ENCODE results near the gene KLF4.

The KLF4 gene

DNA sequence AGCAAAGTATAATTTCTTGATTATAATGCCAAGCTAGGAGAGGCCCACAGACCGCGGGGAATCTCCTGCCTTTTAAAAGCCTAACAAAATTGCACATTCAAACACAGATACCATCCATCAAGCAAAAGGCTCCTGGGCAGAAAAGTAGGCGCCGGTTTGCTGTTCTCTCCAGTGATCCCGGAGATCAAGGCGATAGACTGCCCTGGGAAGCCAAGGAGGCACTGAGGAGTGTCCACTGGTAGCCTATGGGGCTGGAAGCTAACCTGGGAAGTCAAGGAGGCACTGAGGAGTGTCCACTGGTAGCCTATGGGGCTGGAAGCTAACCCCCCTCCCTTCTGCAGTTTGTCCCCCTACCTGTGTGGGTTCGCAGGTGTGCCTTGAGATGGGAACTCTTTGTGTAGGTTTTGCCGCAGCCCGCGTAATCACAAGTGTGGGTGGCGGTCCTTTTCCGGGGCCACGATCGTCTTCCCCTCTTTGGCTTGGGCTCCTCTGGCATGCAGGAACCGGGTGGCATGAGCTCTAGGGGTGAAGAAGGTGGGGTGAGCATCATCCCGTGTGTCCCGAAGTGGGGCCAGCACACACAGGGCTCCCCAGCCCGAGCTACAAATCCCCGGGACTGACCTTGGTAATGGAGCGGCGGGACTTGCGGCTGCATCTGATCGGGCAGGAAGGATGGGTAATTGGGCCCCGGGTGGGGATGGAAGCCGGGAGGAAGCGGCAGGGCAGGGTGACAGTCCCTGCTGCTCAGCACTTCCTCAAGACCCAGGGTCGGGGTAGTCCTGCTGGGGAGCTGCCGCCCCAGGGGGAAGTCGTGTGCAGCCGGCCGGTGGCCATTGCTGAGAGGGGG, 2.7 kb downstream of the KLF4 start:
- ATAC-seq = no peak

DNA sequence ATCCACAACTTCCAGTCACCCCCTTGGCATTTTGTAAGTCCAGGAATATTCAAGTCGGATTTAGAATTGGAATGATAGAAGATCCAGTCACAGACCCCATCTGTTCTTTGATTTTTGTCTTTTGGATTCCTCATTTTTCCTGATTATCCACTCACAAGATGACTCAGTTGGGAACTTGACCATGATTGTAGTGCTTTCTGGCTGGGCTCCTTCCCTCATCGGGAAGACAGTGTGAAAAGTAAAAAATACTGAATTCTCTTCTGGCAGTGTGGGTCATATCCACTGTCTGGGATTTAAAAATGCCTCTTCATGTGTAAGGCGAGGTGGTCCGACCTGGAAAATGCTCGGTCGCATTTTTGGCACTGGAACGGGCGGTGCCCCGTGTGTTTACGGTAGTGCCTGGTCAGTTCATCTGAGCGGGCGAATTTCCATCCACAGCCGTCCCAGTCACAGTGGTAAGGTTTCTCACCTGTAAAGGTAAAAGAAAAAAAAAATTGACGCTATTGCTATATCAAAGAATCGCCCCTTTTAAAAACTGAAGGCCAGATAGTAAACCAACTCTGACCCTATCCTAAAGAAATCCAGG, 4.0 kb downstream of the KLF4 start:
- no peak for TF ChIP-seq PPARA (CRISPR knock-in tag; IDR thresholded peaks at IDR 0.05; ENCODE audit: borderline replicate concordance)
- TF ChIP-seq, protein P1, sequence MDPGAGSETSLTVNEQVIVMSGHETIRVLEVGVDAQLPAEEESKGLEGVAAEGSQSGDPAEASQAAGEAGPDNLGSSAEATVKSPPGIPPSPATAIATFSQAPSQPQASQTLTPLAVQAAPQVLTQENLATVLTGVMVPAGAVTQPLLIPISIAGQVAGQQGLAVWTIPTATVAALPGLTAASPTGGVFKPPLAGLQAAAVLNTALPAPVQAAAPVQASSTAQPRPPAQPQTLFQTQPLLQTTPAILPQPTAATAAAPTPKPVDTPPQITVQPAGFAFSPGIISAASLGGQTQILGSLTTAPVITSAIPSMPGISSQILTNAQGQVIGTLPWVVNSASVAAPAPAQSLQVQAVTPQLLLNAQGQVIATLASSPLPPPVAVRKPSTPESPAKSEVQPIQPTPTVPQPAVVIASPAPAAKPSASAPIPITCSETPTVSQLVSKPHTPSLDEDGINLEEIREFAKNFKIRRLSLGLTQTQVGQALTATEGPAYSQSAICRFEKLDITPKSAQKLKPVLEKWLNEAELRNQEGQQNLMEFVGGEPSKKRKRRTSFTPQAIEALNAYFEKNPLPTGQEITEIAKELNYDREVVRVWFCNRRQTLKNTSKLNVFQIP (CRISPR knock-in tag; IDR thresholded peaks at IDR 0.05; ENCODE audit: borderline replicate concordance, low read depth) = no peak
- TF ChIP-seq CREB5 (CRISPR knock-in tag; IDR thresholded peaks at IDR 0.05; ENCODE audit: low read depth) = no peak
- TF ChIP-seq GLIS3 (CRISPR knock-in tag; IDR thresholded peaks at IDR 0.05) = no peak
- TF ChIP-seq, protein P2, sequence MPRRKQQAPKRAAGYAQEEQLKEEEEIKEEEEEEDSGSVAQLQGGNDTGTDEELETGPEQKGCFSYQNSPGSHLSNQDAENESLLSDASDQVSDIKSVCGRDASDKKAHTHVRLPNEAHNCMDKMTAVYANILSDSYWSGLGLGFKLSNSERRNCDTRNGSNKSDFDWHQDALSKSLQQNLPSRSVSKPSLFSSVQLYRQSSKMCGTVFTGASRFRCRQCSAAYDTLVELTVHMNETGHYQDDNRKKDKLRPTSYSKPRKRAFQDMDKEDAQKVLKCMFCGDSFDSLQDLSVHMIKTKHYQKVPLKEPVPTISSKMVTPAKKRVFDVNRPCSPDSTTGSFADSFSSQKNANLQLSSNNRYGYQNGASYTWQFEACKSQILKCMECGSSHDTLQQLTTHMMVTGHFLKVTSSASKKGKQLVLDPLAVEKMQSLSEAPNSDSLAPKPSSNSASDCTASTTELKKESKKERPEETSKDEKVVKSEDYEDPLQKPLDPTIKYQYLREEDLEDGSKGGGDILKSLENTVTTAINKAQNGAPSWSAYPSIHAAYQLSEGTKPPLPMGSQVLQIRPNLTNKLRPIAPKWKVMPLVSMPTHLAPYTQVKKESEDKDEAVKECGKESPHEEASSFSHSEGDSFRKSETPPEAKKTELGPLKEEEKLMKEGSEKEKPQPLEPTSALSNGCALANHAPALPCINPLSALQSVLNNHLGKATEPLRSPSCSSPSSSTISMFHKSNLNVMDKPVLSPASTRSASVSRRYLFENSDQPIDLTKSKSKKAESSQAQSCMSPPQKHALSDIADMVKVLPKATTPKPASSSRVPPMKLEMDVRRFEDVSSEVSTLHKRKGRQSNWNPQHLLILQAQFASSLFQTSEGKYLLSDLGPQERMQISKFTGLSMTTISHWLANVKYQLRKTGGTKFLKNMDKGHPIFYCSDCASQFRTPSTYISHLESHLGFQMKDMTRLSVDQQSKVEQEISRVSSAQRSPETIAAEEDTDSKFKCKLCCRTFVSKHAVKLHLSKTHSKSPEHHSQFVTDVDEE (CRISPR knock-in tag; IDR thresholded peaks at IDR 0.05) = no peak
- no peak for TF ChIP-seq OSR1 (CRISPR knock-in tag; IDR thresholded peaks at IDR 0.05)
- TF ChIP-seq BACH2 (CRISPR knock-in tag; IDR thresholded peaks at IDR 0.05; ENCODE audit: borderline replicate concordance) = no peak
- TF ChIP-seq ARNTL (CRISPR knock-in tag; IDR thresholded peaks at IDR 0.05; ENCODE audit: borderline replicate concordance, low read depth) = no peak
- TF ChIP-seq ZNF70 (CRISPR knock-in tag; IDR thresholded peaks at IDR 0.05) = no peak
- TF ChIP-seq SNAI2 (CRISPR knock-in tag; IDR thresholded peaks at IDR 0.05) = no peak
- no peak for TF ChIP-seq ZFP30 (CRISPR knock-in tag; IDR thresholded peaks at IDR 0.05)
- TF ChIP-seq ZNF8 (CRISPR knock-in tag; IDR thresholded peaks at IDR 0.05) = no peak
- no peak for TF ChIP-seq ISL1 (CRISPR knock-in tag; IDR thresholded peaks at IDR 0.05)
- no peak for TF ChIP-seq ZC3H10 (CRISPR knock-in tag; IDR thresholded peaks at IDR 0.05)
- TF ChIP-seq RARB (CRISPR knock-in tag; IDR thresholded peaks at IDR 0.05) = no peak
- TF ChIP-seq, protein P3, sequence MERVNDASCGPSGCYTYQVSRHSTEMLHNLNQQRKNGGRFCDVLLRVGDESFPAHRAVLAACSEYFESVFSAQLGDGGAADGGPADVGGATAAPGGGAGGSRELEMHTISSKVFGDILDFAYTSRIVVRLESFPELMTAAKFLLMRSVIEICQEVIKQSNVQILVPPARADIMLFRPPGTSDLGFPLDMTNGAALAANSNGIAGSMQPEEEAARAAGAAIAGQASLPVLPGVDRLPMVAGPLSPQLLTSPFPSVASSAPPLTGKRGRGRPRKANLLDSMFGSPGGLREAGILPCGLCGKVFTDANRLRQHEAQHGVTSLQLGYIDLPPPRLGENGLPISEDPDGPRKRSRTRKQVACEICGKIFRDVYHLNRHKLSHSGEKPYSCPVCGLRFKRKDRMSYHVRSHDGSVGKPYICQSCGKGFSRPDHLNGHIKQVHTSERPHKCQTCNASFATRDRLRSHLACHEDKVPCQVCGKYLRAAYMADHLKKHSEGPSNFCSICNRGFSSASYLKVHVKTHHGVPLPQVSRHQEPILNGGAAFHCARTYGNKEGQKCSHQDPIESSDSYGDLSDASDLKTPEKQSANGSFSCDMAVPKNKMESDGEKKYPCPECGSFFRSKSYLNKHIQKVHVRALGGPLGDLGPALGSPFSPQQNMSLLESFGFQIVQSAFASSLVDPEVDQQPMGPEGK (CRISPR knock-in tag; IDR thresholded peaks at IDR 0.05; ENCODE audit: borderline replicate concordance) = no peak
- no peak for TF ChIP-seq ZNF565 (CRISPR knock-in tag; conservative IDR thresholded peaks at IDR 0.05; ENCODE audit: low read depth)
- no peak for ATAC-seq

More for the DNA sequence above, 2.7 kb downstream of the KLF4 start:
- TF ChIP-seq ZFP30 (CRISPR knock-in tag; IDR thresholded peaks at IDR 0.05) = no peak

DNA sequence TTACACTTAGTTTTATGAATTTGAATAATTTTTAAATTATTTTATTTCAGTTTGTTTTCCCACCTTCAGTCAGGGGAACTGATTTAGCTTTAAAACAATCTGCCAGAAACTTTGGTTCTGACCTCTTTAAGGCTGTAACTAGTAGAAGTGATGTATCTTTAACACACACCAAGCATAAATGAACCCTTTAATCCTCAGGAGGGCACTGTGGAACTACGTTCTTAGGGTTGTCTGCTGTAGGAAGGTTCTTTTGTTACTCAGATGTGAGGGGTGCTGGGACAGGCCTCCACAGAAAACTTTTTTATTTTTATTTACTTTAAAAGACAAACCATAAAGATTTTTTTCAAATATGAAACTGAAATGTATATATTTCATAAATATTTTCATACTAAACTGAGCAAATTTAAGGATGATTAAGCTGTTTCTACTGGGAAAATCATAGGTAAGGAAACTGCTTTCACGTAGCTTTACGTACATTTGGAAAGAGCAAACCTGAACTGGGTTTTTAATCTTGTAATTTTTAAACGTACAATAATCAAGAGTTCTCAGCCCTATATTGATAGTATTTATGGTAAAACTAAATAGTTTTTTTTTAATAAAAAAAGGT, 5.3 kb downstream of the KLF4 start:
- no peak for TF ChIP-seq ZFP30 (CRISPR knock-in tag; IDR thresholded peaks at IDR 0.05)
- TF ChIP-seq RARB (CRISPR knock-in tag; IDR thresholded peaks at IDR 0.05) = no peak
- TF ChIP-seq ZNF565 (CRISPR knock-in tag; conservative IDR thresholded peaks at IDR 0.05; ENCODE audit: low read depth) = no peak
- TF ChIP-seq PPARA (CRISPR knock-in tag; IDR thresholded peaks at IDR 0.05; ENCODE audit: borderline replicate concordance) = no peak
- TF ChIP-seq, protein P4, sequence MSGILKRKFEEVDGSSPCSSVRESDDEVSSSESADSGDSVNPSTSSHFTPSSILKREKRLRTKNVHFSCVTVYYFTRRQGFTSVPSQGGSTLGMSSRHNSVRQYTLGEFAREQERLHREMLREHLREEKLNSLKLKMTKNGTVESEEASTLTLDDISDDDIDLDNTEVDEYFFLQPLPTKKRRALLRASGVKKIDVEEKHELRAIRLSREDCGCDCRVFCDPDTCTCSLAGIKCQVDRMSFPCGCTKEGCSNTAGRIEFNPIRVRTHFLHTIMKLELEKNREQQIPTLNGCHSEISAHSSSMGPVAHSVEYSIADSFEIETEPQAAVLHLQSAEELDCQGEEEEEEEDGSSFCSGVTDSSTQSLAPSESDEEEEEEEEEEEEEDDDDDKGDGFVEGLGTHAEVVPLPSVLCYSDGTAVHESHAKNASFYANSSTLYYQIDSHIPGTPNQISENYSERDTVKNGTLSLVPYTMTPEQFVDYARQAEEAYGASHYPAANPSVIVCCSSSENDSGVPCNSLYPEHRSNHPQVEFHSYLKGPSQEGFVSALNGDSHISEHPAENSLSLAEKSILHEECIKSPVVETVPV (CRISPR knock-in tag; IDR thresholded peaks at IDR 0.05) = no peak
- TF ChIP-seq ZNF8 (CRISPR knock-in tag; IDR thresholded peaks at IDR 0.05) = no peak
- no peak for TF ChIP-seq ESRRG (CRISPR knock-in tag; IDR thresholded peaks at IDR 0.05)
- TF ChIP-seq, protein P3 (CRISPR knock-in tag; IDR thresholded peaks at IDR 0.05; ENCODE audit: borderline replicate concordance) = no peak
- TF ChIP-seq ISL1 (CRISPR knock-in tag; IDR thresholded peaks at IDR 0.05) = no peak
- TF ChIP-seq, protein P1 (CRISPR knock-in tag; IDR thresholded peaks at IDR 0.05; ENCODE audit: borderline replicate concordance, low read depth) = no peak
- TF ChIP-seq GLIS3 (CRISPR knock-in tag; IDR thresholded peaks at IDR 0.05) = no peak
- TF ChIP-seq SNAI2 (CRISPR knock-in tag; IDR thresholded peaks at IDR 0.05) = no peak
- no peak for TF ChIP-seq OSR1 (CRISPR knock-in tag; IDR thresholded peaks at IDR 0.05)
- TF ChIP-seq CSDC2 (CRISPR knock-in tag; IDR thresholded peaks at IDR 0.05) = no peak
- TF ChIP-seq ZFP3 (CRISPR knock-in tag; IDR thresholded peaks at IDR 0.05) = no peak
- TF ChIP-seq ZC3H10 (CRISPR knock-in tag; IDR thresholded peaks at IDR 0.05) = no peak
- TF ChIP-seq ARNTL (CRISPR knock-in tag; IDR thresholded peaks at IDR 0.05; ENCODE audit: borderline replicate concordance, low read depth) = no peak
- TF ChIP-seq BACH2 (CRISPR knock-in tag; IDR thresholded peaks at IDR 0.05; ENCODE audit: borderline replicate concordance) = no peak
- ATAC-seq = peak; percentile 85

Data from SK-N-SH treated with all-trans-retinoic acid at 6 μM for 48 hours (cell line).